ENCODE measurements around the gene NUAK1.

- TF ChIP-seq POLR2AphosphoS5 (IDR thresholded peaks at IDR 0.05; ENCODE audit: low read depth, low read length) (no peak), TAF1 (IDR thresholded peaks at IDR 0.05; ENCODE audit: borderline replicate concordance, insufficient read depth, low read length) (no peak)
- TF ChIP-seq, protein P1, sequence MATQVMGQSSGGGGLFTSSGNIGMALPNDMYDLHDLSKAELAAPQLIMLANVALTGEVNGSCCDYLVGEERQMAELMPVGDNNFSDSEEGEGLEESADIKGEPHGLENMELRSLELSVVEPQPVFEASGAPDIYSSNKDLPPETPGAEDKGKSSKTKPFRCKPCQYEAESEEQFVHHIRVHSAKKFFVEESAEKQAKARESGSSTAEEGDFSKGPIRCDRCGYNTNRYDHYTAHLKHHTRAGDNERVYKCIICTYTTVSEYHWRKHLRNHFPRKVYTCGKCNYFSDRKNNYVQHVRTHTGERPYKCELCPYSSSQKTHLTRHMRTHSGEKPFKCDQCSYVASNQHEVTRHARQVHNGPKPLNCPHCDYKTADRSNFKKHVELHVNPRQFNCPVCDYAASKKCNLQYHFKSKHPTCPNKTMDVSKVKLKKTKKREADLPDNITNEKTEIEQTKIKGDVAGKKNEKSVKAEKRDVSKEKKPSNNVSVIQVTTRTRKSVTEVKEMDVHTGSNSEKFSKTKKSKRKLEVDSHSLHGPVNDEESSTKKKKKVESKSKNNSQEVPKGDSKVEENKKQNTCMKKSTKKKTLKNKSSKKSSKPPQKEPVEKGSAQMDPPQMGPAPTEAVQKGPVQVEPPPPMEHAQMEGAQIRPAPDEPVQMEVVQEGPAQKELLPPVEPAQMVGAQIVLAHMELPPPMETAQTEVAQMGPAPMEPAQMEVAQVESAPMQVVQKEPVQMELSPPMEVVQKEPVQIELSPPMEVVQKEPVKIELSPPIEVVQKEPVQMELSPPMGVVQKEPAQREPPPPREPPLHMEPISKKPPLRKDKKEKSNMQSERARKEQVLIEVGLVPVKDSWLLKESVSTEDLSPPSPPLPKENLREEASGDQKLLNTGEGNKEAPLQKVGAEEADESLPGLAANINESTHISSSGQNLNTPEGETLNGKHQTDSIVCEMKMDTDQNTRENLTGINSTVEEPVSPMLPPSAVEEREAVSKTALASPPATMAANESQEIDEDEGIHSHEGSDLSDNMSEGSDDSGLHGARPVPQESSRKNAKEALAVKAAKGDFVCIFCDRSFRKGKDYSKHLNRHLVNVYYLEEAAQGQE (IDR thresholded peaks at IDR 0.05; ENCODE audit: insufficient read depth in 1 of 2, low read depth in 2 of 2, low read length in 2 of 2): no peak
Observed at GRCh38 chr12:106142591-106143261, 4.0 kb upstream of the NUAK1 start.
